ENCODE measurements around the gene NEK4. TPM values are rescaled to one million over a fixed set of nuclear protein-coding genes. Genes with fewer than 3 reads are reported as not detected.

NEK4 gene
- total and polyA plus RNA-seq, 4 donors: 5.4 to 28.7 (median 15.4) TPM

DNA sequence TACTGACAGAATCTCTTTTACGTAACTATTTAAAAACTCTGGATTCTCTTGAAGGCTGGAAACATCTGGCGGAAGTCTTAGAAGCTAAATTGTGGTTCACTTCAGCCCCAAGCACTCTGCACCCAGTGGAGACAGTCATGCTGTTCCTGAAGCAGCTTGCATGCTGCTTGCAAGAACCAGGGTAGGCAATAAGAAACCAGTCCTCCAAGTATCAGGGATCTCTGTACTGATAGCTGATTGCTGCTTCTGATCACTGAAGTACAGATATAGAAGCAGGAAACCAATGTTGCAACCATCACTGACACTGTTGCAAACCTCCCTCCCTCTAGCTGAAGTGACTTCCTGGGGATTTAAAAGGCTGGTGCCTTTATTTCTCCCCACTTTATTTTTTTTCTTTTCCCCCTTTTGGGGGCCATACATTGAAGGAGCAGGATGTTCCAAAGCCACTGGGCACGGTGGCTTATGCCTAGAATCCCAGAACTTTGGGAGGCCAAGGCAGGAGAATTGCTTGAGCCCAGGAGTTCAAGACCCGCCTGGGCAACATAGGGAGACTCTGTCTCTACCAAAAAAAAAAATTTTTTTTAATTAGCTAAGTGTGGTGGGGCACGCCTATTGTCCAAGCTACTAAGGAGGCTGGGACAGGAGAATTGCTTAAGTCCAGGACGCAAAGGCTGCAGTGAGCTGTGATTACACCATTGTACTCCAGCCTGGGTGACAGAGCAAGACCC is 49.6 kb downstream of the NEK4 start:
- Histone ChIP-seq H3K4me1 (ENCODE audit: control insufficient read depth in 4 of 4, insufficient read depth in 4 of 4, low read length in 3 of 4) (peaks cover 0 to 9% (median 0%) of the 10 kb centered on the region in 4 donors), H3K4me3 (ENCODE audit: low read depth in 1 of 3, low read length in 3 of 3) (no peak overlapping the region), H3K9ac (ENCODE audit: low read depth in 1 of 2, low read length in 2 of 2) (no peak overlapping the region), H3K27ac (ENCODE audit: low read depth in 1 of 2, low read length in 2 of 2) (no peak overlapping the region), H3K36me3 (ENCODE audit: control insufficient read depth in 4 of 4, insufficient read depth in 3 of 4, low read depth in 1 of 4, low read length in 3 of 4) (peaks cover 0 to 5% (median 3%) of the 10 kb centered on the region in 4 donors), H3K9me3 (ENCODE audit: control insufficient read depth in 4 of 4, low read length in 3 of 4) (no peaks in the 10 kb centered on the region), H3K27me3 (ENCODE audit: control insufficient read depth in 4 of 4, insufficient read depth in 4 of 4, low read length in 3 of 4) (no peaks in the 10 kb centered on the region)
- TF ChIP-seq SP1 (IDR thresholded peaks at IDR 0.05) (no peak), RAD21 (IDR thresholded peaks at IDR 0.05) (no peak), FOXA1 (IDR thresholded peaks at IDR 0.05) (no peak), FOXA2 (IDR thresholded peaks at IDR 0.05) (no peak), HNF4G (IDR thresholded peaks at IDR 0.05) (no peak), JUND (IDR thresholded peaks at IDR 0.05) (no peak), RXRA (IDR thresholded peaks at IDR 0.05) (no peak), HNF4A (conservative IDR thresholded peaks at IDR 0.05) (no peak), GABPA (IDR thresholded peaks at IDR 0.05 in 1 of 2, conservative IDR thresholded peaks at IDR 0.05 in 1 of 2) (no peak), YY1 (IDR thresholded peaks at IDR 0.05) (no peak)
- TF ChIP-seq, protein P1, sequence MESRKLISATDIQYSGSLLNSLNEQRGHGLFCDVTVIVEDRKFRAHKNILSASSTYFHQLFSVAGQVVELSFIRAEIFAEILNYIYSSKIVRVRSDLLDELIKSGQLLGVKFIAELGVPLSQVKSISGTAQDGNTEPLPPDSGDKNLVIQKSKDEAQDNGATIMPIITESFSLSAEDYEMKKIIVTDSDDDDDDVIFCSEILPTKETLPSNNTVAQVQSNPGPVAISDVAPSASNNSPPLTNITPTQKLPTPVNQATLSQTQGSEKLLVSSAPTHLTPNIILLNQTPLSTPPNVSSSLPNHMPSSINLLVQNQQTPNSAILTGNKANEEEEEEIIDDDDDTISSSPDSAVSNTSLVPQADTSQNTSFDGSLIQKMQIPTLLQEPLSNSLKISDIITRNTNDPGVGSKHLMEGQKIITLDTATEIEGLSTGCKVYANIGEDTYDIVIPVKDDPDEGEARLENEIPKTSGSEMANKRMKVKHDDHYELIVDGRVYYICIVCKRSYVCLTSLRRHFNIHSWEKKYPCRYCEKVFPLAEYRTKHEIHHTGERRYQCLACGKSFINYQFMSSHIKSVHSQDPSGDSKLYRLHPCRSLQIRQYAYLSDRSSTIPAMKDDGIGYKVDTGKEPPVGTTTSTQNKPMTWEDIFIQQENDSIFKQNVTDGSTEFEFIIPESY (IDR thresholded peaks at IDR 0.05): no peak
- TF ChIP-seq, protein P2, sequence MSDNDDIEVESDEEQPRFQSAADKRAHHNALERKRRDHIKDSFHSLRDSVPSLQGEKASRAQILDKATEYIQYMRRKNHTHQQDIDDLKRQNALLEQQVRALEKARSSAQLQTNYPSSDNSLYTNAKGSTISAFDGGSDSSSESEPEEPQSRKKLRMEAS (IDR thresholded peaks at IDR 0.05): no peak
- TF ChIP-seq, protein P3, sequence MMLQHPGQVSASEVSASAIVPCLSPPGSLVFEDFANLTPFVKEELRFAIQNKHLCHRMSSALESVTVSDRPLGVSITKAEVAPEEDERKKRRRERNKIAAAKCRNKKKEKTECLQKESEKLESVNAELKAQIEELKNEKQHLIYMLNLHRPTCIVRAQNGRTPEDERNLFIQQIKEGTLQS (IDR thresholded peaks at IDR 0.05): no peak
- no peak for DNase-seq (ENCODE audit: low spot score)
- 90% methylated on average over 6 of the region's 6 CpGs for WGBS

DNA sequence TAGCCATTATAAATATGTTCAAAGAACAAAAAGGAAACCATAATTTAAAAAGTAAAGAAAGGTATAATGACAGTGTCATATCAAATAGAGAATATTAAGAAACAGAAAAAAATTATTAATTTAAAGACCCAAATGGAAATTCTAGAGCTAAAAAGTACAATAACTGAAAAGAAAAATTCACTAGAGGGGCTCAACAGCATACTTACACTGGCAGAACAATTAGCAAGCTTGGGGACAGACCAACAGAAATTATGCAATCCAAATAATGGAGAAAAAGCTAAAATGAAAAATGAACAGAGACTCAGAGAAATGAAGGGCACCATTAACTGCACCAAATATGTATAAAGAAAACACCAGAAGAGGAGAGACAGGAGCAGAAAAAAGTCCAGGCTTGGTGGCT is 51.1 kb downstream of the NEK4 start:
- H3K9ac ChIP-seq (ENCODE audit: low read depth in 1 of 2, low read length in 2 of 2): no peak overlapping the region
- H3K4me3 ChIP-seq (ENCODE audit: low read depth in 1 of 3, low read length in 3 of 3): no peak overlapping the region
- peaks cover 0 to 9% (median 0%) of the 10 kb centered on the region in 4 donors for H3K4me1 ChIP-seq (ENCODE audit: control insufficient read depth in 4 of 4, insufficient read depth in 4 of 4, low read length in 3 of 4)
- no peak for DNase-seq (ENCODE audit: low spot score)
- no peaks in the 10 kb centered on the region for H3K27me3 ChIP-seq (ENCODE audit: control insufficient read depth in 4 of 4, insufficient read depth in 4 of 4, low read length in 3 of 4)
- H3K9me3 ChIP-seq (ENCODE audit: control insufficient read depth in 4 of 4, low read length in 3 of 4): no peaks in the 10 kb centered on the region
- H3K36me3 ChIP-seq (ENCODE audit: control insufficient read depth in 4 of 4, insufficient read depth in 3 of 4, low read depth in 1 of 4, low read length in 3 of 4): peaks cover 0 to 5% (median 3%) of the 10 kb centered on the region in 4 donors
- no peak overlapping the region for H3K27ac ChIP-seq (ENCODE audit: low read depth in 1 of 2, low read length in 2 of 2)
- TF ChIP-seq, protein P3 (IDR thresholded peaks at IDR 0.05): no peak
- TF ChIP-seq, protein P2 (IDR thresholded peaks at IDR 0.05): no peak

DNA sequence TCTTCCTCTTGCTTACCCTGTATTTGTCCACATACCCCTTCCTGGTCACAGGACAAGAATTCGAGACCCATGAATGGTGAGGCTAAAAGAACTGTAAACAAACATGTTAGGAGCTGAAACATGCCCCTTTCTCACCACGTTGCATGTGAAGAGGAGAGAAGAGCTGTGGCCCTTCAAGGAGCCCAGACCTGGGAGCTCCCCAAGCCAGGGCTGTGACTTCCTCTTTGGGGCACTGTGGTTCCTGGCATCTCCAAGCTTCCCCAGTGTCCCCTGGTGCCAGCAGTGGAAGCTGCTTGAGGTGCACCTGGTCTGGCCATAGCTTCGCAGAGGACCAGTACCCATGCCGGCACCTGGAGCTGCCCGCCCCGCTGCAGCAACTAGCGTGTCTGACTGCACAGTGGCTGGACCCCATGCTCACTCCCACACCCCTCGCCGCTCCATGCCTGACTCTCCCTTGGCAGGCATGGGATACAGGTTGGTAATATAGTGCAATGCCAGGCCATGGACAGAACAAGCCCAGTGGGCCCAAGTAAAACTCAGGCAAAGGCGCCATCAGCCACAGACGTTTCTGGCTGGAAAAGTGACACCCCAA is 54.9 kb downstream of the NEK4 start:
- TF ChIP-seq SP1 (IDR thresholded peaks at IDR 0.05) (no peak), TAF1 (conservative IDR thresholded peaks at IDR 0.05) (no peak), NR2F2 (IDR thresholded peaks at IDR 0.05) (no peak)
- TF ChIP-seq, protein P3 (IDR thresholded peaks at IDR 0.05): no peak
- TF ChIP-seq, protein P1 (IDR thresholded peaks at IDR 0.05): no peak
- Histone ChIP-seq H3K36me3 (ENCODE audit: control insufficient read depth in 4 of 4, insufficient read depth in 3 of 4, low read depth in 1 of 4, low read length in 3 of 4) (peaks cover 0 to 5% (median 3%) of the 10 kb centered on the region in 4 donors), H3K9me3 (ENCODE audit: control insufficient read depth in 4 of 4, low read length in 3 of 4) (no peaks in the 10 kb centered on the region), H3K27me3 (ENCODE audit: control insufficient read depth in 4 of 4, insufficient read depth in 4 of 4, low read length in 3 of 4) (no peaks in the 10 kb centered on the region), H3K27ac (ENCODE audit: low read depth in 1 of 2, low read length in 2 of 2) (no peak overlapping the region), H3K4me1 (ENCODE audit: control insufficient read depth in 4 of 4, insufficient read depth in 4 of 4, low read length in 3 of 4) (peaks cover 2 to 18% (median 10%) of the 10 kb centered on the region in 4 donors), H3K4me3 (ENCODE audit: low read depth in 1 of 3, low read length in 3 of 3) (no peak overlapping the region), H3K9ac (ENCODE audit: low read depth in 1 of 2, low read length in 2 of 2) (no peak overlapping the region)
- WGBS: 93% methylated on average over 11 of the region's 11 CpGs
- no peak for DNase-seq (ENCODE audit: low spot score)
